ENCODE results near the gene GPR87. TPM values are rescaled to one million over a fixed set of nuclear protein-coding genes. Genes with fewer than 3 reads are reported as not detected.

The GPR87 gene
- total and polyA plus RNA-seq, 12 donors: 0.01 TPM; not detected in 11

DNA sequence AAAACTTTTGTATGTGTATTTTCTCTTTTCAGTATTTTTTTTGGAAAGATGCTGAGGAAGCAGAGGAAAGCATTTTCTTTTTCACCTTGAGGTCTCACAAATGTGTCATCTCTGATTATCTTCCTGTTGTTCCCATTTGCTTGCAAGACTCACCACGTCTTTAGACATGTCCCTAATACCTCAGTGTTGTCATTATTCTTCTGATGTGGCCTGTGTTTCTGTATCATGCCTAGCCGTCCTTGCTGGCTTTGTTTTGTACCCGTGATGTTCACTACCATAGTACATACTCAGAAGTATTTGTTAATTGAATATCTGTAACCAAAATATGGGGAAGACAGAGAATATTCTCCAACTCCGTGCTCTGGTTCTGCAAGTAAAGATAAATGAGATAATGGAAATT is 33.2 kb downstream of the GPR87 start:
- Histone ChIP-seq H3K4me1 (peaks cover 0 to 31% (median 9%) of the 10 kb centered on the region in 9 donors), H3K4me3 (no peak overlapping the region), H3K27ac (peak overlapping the region in 7 of 10 donors; percentile 12 to 53 (median 23)), H3K9me3 (no peaks in the 10 kb centered on the region), H3K27me3 (no peaks in the 10 kb centered on the region), H3K36me3 (no peaks in the 10 kb centered on the region)
- intact Hi-C loops (cut with DNase I): loop anchor here (1.0 to 5.0 kb wide), 9 partner anchors 51 to 116 kb away; no protein-coding TSS in a partner anchor
- DNase-seq: no peak
- WGBS, 2 donors: 56 to 62% methylated on average over 4 of the region's 4 CpGs
- ATAC-seq: no peak
- TF ChIP-seq, protein P1, sequence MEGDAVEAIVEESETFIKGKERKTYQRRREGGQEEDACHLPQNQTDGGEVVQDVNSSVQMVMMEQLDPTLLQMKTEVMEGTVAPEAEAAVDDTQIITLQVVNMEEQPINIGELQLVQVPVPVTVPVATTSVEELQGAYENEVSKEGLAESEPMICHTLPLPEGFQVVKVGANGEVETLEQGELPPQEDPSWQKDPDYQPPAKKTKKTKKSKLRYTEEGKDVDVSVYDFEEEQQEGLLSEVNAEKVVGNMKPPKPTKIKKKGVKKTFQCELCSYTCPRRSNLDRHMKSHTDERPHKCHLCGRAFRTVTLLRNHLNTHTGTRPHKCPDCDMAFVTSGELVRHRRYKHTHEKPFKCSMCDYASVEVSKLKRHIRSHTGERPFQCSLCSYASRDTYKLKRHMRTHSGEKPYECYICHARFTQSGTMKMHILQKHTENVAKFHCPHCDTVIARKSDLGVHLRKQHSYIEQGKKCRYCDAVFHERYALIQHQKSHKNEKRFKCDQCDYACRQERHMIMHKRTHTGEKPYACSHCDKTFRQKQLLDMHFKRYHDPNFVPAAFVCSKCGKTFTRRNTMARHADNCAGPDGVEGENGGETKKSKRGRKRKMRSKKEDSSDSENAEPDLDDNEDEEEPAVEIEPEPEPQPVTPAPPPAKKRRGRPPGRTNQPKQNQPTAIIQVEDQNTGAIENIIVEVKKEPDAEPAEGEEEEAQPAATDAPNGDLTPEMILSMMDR (IDR thresholded peaks at IDR 0.05): no peak

DNA sequence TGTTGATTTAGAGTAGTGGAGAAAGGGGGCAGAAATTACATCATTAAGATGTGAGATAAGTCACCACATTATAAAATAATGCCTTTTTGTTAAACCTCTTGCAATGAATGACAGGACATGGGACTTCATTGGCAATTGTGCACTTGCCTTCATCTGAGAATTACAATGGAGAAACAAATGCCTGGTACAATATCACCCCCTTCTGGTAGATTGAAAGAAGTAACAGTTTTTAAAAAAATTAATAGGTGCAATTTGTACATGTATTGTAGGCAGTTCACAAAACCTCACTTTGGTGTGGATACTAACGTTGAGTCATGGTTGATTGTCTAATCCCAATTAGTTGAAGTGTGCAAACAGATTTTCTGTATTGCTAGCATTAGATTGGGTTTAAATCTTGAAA is 33.7 kb downstream of the GPR87 start:
- peaks cover 0 to 35% (median 9%) of the 10 kb centered on the region in 9 donors for H3K4me1 ChIP-seq
- intact Hi-C loops (cut with DNase I): loop anchor here (1.0 to 5.0 kb wide), 10 partner anchors 51 to 116 kb away; no protein-coding TSS in a partner anchor
- ATAC-seq (peak in 6 of 8 donors; percentile 46 to 82 (median 58)), DNase-seq (no peak)
- TF ChIP-seq, protein P1 (IDR thresholded peaks at IDR 0.05): peak; percentile 46 to 81 (median 70)
- WGBS, 2 donors: 2 to 3% methylated on average over 1 of the region's 1 CpG
- H3K36me3 ChIP-seq: no peaks in the 10 kb centered on the region
- no peak overlapping the region for H3K4me3 ChIP-seq
- no peaks in the 10 kb centered on the region for H3K9me3 ChIP-seq
- no peaks in the 10 kb centered on the region for H3K27me3 ChIP-seq
- peak overlapping the region in 5 of 10 donors; percentile 23 to 76 (median 63) for H3K27ac ChIP-seq

DNA sequence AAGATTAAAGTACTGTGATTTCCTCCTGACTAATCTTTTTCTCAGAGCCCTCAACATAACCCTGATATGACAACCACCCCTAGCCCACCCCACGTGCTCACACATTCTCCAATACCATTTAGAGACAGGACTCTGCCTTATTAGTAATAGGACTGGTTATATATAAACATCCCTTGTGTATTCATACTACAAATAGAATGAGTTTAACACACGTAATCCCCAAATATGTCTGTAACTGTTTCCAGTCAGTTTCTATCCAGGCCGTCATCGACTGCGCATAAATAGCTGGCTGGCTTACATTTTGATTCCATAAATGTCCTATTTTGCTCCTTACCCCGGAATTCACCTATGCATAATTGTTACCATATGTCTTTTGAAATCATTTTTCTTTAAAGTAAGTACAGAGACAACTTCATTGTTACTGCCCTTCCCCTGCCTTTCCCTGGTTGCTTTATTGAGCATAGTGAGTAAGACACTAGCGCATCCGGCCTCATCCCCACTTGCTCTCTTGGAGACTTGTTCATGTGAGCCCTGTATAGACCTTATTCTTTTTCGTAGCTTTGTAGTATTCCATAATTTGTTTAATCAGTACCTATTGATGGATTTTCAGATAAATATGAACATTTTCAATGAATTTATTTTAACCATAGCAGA is 34.8 kb downstream of the GPR87 start:
- H3K27me3 ChIP-seq: no peaks in the 10 kb centered on the region
- peak overlapping the region in 8 of 10 donors; percentile 11 to 76 (median 55) for H3K27ac ChIP-seq
- H3K36me3 ChIP-seq: no peaks in the 10 kb centered on the region
- H3K9me3 ChIP-seq: no peaks in the 10 kb centered on the region
- intact Hi-C loops (cut with DNase I): loop anchor here in 8 of 10 donors (1.0 to 5.0 kb wide), 8 partner anchors 49 to 114 kb away; no protein-coding TSS in a partner anchor
- no peak overlapping the region for H3K4me3 ChIP-seq
- peaks cover 0 to 42% (median 9%) of the 10 kb centered on the region in 9 donors for H3K4me1 ChIP-seq
- ATAC-seq (peak; percentile 57 to 76 (median 71)), DNase-seq (peak in 1 of 2 donors; percentile 56)
- TF ChIP-seq, protein P1 (IDR thresholded peaks at IDR 0.05): no peak
- 69 to 77% methylated on average over 9 of the region's 9 CpGs for WGBS, 2 donors

DNA sequence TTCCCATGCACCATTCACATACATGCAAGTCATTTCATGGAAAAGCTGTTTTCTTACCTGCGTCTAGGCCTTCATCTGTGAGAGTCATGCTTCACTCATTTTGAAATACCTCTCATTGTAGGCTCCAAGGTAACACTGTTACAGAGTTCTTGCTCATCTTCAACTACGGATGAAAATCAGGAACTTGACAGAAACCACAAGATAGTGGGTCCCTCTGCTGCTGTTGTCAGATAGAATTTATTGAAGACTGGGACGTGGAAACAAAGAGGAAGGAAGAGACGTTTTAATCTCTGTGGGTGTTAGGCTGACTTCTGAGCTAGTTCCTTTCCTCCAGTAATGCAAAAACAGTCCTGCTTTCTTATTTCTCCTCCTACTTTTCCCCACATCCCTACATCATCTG is 38.4 kb downstream of the GPR87 start, which contains the start of gene P2RY14:
P2RY14 (minus strand) TSS at position 313 of the 400 bp plus-strand sequence. CDS start 64,226 bp downstream, outside the sequence.
- Histone ChIP-seq H3K27ac (peak within 1 kb of the TSS in 8 of 10 donors; percentile 9 to 78 (median 42)), H3K36me3 (no peaks in the 10 kb centered on the region), H3K9me3 (no peaks in the 10 kb centered on the region), H3K4me1 (peaks cover 0 to 47% (median 0%) of the 10 kb centered on the region in 9 donors), H3K4me3 (peak within 1 kb of the TSS in 9 of 10 donors; percentile 0 to 46 (median 30)), H3K27me3 (no peaks in the 10 kb centered on the region)
- TF ChIP-seq, protein P1 (IDR thresholded peaks at IDR 0.05): no peak
- DNase-seq (no peak), ATAC-seq (peak in 5 of 8 donors; percentile 15 to 59 (median 38))
- intact Hi-C loops (cut with DNase I): no loop called here
- 45 to 61% methylated on average over 4 of the region's 4 CpGs for WGBS, 2 donors

All from heart right ventricle (tissue), 16 donors.